Activated T-cell treated with anti-CD3 and anti-CD28 coated beads, Interleukin-2, amount 50 U/mL, for 72 hours (primary cell): ENCODE data around the gene ROR1. TPM values are rescaled to one million over a fixed set of nuclear protein-coding genes. Genes with fewer than 3 reads are reported as not detected.
"Not testable (repeated sequence)": the region's sequence is repeated elsewhere in the genome, so short reads cannot be mapped to it uniquely, and the experiment has no call there.

Experiments used
- ATAC-seq, 2 donors: fragments of 150-1000 bp; cut with Tn5 transposase; replicated peaks in 1 of 2; 2 replicates each; pipeline ENCODE4 v1.10.0; 2021; ENCODE audit warnings: moderate library complexity in 2 of 2, mild to moderate bottlenecking in 1 of 2
- DNase-seq, 2 donors: peaks; one replicate each; pipeline ENCODE4 v3.0.0; 2021 to 2022; ENCODE audit warnings: mixed read lengths in 1 of 2
- H3K27ac Mint-ChIP-seq: one replicate; pipeline ENCODE4 v1.8.0; 2022; ENCODE audit warnings: mild to moderate bottlenecking, moderate library complexity, mixed read lengths
- H3K27me3 Mint-ChIP-seq: one replicate; pipeline ENCODE4 v1.8.0; 2022; ENCODE audit warnings: low read depth, mixed read lengths
- H3K36me3 Mint-ChIP-seq, 2 donors: one replicate each; pipeline ENCODE4 v1.8.0; 2022; ENCODE audit warnings: mixed read lengths in 2 of 2, mild to moderate bottlenecking in 1 of 2; ENCODE audit not compliant: insufficient read depth in 2 of 2
- H3K4me1 Mint-ChIP-seq: one replicate; pipeline ENCODE4 v1.8.0; 2022; ENCODE audit warnings: low read depth, mixed read lengths
- H3K4me3 Mint-ChIP-seq, 2 donors: one replicate each; pipeline ENCODE4 v1.8.0; 2022; ENCODE audit warnings: mild to moderate bottlenecking in 2 of 2, mixed read lengths in 2 of 2, moderate library complexity in 2 of 2
- H3K9me3 Mint-ChIP-seq, 2 donors: one replicate each; pipeline ENCODE4 v1.8.0; 2022; ENCODE audit warnings: mixed read lengths in 2 of 2
- total RNA-seq, 2 donors: library from RNA; stranded (reverse); gene quantifications; one replicate each; pipeline ENCODE4 v1.2.3, GENCODE V29; 2022

The ROR1 gene
- total RNA-seq, 2 donors from 2014 or later = 0.19 TPM; not detected in 1

DNA sequence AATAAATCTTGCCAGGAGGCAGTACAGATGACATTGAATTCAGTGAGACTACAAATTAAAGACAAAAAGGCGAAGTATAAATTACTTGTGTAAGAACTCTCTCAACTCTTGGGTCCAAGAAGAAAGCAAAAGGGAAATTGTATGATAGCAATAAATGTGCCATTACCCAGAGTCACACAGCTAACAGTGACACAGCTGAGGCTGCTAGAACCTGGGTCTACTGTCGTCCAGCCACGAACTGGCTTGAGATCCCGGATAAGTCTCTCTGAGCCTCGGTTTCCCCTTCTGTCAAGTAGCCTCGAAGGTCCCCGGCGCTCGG is 362 bp upstream of the ROR1 start:
- Mint-ChIP-seq H3K27ac (no peak overlapping the region), H3K9me3 (no peaks in the 10 kb centered on the region), H3K27me3 (peaks cover 50% of the 10 kb centered on the region), H3K4me1 (peaks cover 23% of the 10 kb centered on the region), H3K4me3 (peak overlapping the region; percentile 62 to 91), H3K36me3 (peaks cover 0 to 1% of the 10 kb centered on the region in 2 donors)
- DNase-seq (no peak), ATAC-seq (peak; percentile 50 to 58)

DNA sequence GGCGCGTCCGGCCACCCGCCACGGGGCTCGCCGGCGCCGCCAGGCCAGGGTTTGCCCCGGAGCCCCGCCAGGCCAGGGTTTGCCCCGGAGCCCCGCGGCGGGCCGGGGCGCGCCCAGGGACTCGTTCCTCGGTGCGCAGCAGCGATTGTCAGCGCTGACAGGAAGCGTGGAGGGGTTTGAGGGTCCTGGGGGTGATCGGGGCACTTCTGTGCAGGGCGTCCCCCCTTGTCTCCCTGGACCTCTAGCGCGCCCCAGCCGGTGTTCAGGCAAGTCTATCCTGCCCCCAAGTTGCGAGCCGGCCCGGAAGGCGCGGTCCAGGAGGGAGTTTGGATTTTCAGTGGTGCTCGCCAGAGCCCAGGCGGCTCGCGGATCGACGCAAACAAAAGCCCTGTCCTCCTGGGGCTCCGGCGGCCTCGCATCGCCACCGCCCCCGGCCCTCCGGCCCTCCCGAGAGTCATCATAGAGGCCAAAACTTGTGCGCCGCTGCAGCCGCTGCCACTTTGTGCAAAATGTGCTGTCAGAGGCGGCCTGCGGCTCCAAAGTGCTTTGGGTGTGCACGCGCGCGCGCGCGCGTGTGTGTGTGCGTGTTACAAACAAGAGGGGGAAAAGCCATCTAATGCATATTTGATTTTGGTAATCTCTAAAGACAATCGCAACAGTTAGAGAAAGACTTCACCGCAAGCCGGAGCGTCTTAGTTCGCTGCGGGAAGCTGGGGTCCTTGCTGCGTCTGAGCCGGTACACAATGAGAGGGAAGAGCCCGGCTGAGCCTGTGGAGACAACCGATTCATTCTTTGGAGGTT is 1.0 kb downstream of the ROR1 start:
- H3K27ac Mint-ChIP-seq = no peak overlapping the region
- peaks cover 0 to 1% of the 10 kb centered on the region in 2 donors for H3K36me3 Mint-ChIP-seq
- H3K27me3 Mint-ChIP-seq = peaks cover 60% of the 10 kb centered on the region
- H3K9me3 Mint-ChIP-seq = no peaks in the 10 kb centered on the region
- ATAC-seq = peak; percentile 16 to 33
- peaks cover 23% of the 10 kb centered on the region for H3K4me1 Mint-ChIP-seq
- peak overlapping the region; percentile 62 to 75 for H3K4me3 Mint-ChIP-seq
- peak; percentile 8 to 9 for DNase-seq

DNA sequence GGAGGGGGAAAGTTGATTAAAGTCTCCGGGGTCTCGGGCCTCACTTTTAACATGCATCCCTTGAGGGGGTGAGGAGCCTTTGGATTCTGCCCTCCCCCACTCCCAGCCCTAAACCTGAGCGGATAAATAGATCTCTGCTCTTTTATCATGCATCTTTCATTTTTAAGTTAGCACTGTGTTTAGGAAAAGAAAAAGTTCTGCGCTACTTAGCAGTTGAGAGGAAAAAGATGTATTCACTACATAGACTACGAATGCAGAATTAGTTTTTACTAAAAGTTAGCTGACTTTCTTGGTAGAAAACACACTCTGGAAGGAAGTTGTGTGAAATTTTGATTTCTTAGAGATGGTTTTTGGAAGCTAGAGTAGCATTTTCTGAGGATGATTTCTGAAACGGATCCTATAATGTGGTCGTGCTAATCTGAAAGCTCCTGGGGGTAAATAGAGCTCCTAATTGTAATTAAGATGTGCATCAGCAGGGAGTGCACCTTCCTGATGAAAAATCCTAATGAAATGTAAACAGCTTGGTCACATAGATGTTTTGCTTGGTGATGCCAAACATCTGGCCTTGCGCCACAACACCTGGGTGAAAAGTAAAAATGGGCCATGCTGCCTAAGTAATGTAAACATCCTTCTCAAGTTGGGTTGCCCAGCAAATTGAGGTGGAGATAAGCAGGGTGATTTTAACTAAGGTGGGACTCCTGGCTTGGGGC is 1.8 kb downstream of the ROR1 start:
- H3K9me3 Mint-ChIP-seq = no peaks in the 10 kb centered on the region
- no peak for ATAC-seq
- DNase-seq = no peak

DNA sequence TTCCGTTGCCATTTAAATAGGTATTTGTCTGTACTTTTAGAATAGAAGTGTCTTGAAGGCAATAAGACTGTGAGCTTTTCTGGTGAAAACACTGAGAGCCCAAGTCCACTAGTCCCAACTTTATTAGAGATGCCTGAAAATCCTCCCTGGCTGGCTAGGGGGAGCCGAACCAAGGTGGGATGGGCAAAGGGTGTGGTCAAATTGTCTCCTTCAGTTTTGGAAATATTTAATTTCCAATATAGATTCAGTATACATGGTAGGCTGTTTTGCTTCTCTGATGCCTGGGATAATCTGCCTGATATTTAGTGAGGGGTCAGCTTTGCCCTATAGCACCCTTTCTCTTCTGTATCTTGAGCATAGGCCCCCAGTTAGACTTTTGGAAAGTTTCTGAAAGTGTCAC is 3.5 kb downstream of the ROR1 start:
- Mint-ChIP-seq H3K27ac (no peak overlapping the region), H3K9me3 (no peaks in the 10 kb centered on the region), H3K27me3 (peaks cover 68% of the 10 kb centered on the region), H3K36me3 (peaks cover 0 to 1% of the 10 kb centered on the region in 2 donors), H3K4me3 (no peak overlapping the region), H3K4me1 (peaks cover 23% of the 10 kb centered on the region)
- ATAC-seq = no peak
- no peak for DNase-seq

More for the DNA sequence above, 1.8 kb downstream of the ROR1 start:
- Mint-ChIP-seq H3K36me3 (peaks cover 0 to 1% of the 10 kb centered on the region in 2 donors), H3K27ac (no peak overlapping the region), H3K27me3 (peaks cover 66% of the 10 kb centered on the region), H3K4me1 (peaks cover 23% of the 10 kb centered on the region), H3K4me3 (peak overlapping the region; percentile 62 to 75)

DNA sequence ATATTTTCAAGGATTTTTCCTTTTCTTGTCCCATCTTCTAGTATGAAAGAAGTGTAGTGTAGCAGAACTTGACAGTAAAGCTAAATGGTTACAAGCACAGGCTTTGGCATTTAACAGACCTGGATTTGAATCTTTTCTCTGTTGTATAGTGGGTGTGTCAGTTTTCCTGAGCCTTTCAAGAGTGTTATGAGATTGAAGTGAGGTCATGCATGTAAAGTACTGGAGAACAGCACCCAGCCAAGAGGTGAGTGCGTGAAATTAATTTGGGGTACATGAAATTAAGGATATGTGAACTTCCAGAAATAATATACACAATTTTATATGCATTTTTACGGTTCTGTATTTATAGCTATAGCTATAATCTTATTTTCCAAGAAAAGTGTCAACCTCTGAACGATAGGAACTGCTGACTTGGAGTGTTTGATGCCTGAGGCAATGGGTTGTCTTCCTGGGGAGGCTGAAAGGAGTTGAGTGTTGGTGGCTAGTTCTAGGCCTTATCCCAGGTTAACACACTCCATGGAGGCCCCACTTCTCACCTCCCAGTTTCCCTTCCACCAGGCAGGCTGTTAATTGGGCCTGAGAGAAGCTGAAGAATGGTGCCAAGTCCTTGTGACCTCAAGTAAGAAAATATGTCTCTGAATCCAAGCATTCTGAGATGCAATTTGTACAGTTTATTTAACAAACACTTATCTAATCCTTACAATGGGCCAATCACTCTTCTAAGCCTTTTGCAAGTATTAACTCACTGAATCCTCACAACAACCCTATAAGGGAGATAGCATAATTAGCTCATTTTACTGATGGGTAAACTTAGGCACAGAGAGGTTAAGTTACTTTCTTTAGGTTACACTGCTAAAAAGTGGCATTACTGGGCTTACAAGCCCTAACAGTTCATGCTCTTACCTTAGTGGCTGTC is 4.4 kb downstream of the ROR1 start:
- H3K27ac Mint-ChIP-seq = no peak overlapping the region
- no peak for DNase-seq
- H3K4me3 Mint-ChIP-seq = no peak overlapping the region
- peaks cover 15% of the 10 kb centered on the region for H3K4me1 Mint-ChIP-seq
- H3K27me3 Mint-ChIP-seq = peaks cover 67% of the 10 kb centered on the region
- no peak for ATAC-seq
- no peaks in the 10 kb centered on the region for H3K9me3 Mint-ChIP-seq
- H3K36me3 Mint-ChIP-seq = no peaks in the 10 kb centered on the region

DNA sequence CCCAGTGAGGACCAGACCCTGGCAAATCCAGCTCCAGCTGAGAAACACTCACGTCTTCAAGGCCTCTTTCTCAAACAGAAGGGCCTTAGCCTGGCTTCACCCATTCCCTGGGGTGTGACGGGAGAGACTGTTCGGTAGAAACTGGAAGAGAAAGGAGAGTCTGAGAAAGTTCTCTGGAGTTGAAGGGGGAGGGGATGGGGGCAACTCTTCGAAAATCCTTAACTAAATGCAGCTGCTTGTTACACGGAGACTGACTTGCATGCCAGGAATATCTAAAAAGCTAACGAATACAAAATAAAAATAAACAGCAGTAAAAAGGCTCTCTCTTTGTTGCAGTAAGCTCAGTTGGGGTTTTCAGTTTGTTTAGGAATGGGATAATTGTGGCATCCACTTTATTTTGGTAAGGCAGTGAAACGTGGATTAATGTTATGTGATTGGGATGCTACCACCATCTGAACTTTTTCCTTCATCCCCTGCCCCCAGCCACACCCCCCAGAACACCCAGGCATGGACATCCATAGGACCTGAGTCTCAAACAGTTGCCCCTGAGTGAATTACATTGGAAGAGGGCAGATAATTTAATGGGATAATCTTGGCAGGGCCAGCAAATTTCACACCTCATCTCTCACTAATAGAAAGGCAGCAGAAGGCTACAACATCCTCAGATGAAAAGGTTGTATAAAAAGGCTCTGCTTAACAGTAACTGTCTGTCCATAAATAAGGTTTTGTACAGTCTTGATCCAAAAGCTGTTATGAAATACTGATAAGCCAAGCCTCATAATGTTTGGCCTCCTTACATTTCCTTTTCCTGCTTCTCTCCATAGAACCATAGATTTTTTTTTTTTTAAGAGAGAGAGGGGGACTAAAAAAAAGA is 5.8 kb downstream of the ROR1 start:
- peaks cover 9% of the 10 kb centered on the region for H3K4me1 Mint-ChIP-seq
- no peaks in the 10 kb centered on the region for H3K36me3 Mint-ChIP-seq
- peaks cover 58% of the 10 kb centered on the region for H3K27me3 Mint-ChIP-seq
- H3K27ac Mint-ChIP-seq = no peak overlapping the region
- ATAC-seq = no peak
- H3K4me3 Mint-ChIP-seq = no peak overlapping the region
- no peak for DNase-seq
- H3K9me3 Mint-ChIP-seq = no peaks in the 10 kb centered on the region

DNA sequence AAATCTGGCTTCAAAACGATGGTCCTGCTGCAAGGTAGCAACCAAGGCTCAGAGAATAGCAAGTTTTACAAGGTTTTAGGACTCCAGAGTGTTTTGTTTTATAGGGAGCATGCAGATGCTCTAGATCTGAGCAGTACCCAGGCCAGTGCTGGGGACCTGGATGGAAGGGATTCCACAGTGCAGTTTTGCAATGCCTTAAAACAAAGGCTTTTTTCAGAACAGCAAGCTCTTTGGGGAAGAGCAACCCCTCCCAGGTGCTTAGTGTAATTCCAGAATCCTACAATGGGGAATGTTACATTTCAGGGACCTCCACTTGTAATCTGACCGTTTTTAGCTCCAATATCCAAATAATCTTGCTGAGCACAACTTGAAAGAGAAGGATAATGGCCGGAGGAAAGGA is 6.7 kb downstream of the ROR1 start:
- H3K27ac Mint-ChIP-seq = no peak overlapping the region
- H3K9me3 Mint-ChIP-seq = no peaks in the 10 kb centered on the region
- H3K4me3 Mint-ChIP-seq = no peak overlapping the region
- H3K36me3 Mint-ChIP-seq = no peaks in the 10 kb centered on the region
- H3K27me3 Mint-ChIP-seq = peaks cover 49% of the 10 kb centered on the region
- ATAC-seq (no peak), DNase-seq (no peak)
- peaks cover under 1% of the 10 kb centered on the region for H3K4me1 Mint-ChIP-seq

DNA sequence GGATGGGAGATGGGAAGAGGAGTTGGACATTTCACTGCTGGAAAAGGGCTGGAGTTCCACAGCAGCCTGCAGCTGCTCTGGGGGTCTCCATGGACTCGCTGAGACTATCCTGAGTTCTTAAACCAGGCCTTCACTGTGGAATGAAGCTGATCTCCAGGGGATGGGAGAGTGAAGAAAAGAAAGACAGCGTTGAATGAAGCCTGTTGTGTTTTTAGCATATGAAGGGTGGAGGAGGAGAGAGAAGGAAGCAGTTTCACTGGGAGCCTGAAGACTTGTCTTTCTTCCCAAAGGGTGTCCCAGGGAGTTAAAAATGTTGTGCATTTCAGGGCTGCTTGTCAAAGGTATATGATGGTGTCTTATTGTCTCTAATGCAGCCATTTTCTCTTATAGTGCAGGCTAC is 9.2 kb downstream of the ROR1 start:
- no peaks in the 10 kb centered on the region for H3K9me3 Mint-ChIP-seq

DNA sequence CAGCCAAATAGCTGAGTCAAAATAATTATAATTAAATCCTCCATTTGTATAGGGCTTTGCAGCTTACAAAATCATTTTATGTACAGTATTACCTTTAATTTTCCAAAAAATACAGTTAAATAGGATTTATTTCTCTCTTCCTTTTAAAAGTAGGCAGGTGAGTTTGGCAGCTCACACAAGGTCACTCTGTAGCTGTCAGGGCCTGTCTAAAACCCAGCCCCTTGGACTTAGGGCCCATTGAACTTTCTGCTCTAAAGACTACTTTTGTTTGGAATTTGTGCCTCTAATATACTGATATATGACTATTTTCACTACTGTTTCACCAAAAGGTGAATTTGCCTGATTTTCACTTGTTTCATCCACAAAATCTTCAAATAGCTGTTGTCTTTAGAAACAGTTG is 10.3 kb downstream of the ROR1 start:
- Mint-ChIP-seq H3K36me3 (no peaks in the 10 kb centered on the region), H3K4me3 (no peak overlapping the region), H3K4me1 (no peaks in the 10 kb centered on the region), H3K27ac (no peak overlapping the region), H3K27me3 (peaks cover 29% of the 10 kb centered on the region), H3K9me3 (no peaks in the 10 kb centered on the region)
- DNase-seq (no peak), ATAC-seq (no peak)

More for the DNA sequence above, 9.2 kb downstream of the ROR1 start:
- Mint-ChIP-seq H3K36me3 (no peaks in the 10 kb centered on the region), H3K4me1 (no peaks in the 10 kb centered on the region), H3K27me3 (peaks cover 32% of the 10 kb centered on the region), H3K27ac (no peak overlapping the region), H3K4me3 (no peak overlapping the region)
- no peak for DNase-seq
- ATAC-seq = no peak

DNA sequence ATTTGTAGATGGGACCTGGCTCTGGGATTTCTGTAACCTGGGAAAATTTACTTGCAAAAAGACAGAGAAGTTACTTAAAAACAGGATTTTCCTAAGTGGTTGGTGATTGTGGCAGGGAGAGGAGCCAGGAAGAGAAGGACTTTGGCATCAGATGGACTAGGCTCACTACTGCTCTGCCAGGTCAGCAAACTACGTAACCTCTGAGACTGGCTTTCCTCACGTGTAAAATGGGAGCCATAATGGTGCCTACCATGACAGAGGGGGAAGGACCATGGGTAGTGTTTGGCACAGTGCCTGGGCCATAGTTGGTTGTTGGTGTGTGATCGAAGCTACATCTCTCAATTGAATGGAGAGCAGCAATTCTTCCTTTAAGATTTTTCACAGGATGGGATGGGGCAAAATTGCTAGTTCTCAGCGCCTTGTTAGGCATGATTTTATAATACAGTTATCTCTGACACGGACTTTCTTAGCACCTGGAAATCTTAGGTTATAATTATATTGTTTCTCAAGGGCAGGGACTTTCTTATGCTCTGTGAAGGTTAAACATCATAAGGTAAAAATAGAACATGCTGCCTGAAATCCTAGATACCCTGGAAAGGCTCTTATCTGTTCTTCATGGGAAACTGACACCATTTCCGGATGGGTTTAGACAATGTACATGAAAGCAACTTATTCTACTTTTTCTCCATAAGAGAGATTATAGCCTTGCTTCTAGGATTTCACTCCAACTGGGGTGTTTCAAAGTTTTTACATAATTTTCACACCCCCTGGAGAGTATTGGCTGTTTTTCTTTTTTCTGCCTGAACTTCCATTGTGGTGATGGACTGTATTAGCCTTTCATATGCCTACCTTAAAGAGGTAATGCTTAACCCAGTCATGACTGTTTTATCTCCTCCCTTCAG is 10.9 kb downstream of the ROR1 start:
- H3K4me1 Mint-ChIP-seq = no peaks in the 10 kb centered on the region
- no peak for ATAC-seq
- H3K4me3 Mint-ChIP-seq = no peak overlapping the region
- DNase-seq = no peak
- no peaks in the 10 kb centered on the region for H3K9me3 Mint-ChIP-seq
- no peaks in the 10 kb centered on the region for H3K36me3 Mint-ChIP-seq
- no peak overlapping the region for H3K27ac Mint-ChIP-seq
- peaks cover 23% of the 10 kb centered on the region for H3K27me3 Mint-ChIP-seq

DNA sequence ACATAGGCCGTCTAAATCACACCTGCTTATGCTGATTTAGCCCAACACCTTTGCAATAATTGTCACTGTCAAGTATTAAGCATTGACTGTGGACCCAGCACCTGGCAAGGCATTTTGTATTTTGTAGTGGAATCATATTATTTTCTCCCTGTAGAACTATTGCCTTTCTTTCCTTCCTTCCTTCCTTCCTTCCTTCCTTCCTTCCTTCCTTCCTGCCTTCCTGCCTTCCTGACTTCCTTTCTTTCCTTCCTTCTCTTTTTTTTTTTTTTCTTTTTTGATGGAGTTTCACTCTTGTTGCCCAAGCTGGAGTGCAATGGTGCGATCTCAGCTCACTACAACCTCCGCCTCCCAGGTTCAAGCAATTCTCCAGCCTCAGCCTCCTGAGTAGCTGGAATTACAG is 13.5 kb downstream of the ROR1 start:
- H3K9me3 Mint-ChIP-seq, DNase-seq, H3K27me3 Mint-ChIP-seq, ATAC-seq, H3K4me1 Mint-ChIP-seq, H3K36me3 Mint-ChIP-seq, H3K4me3 Mint-ChIP-seq, H3K27ac Mint-ChIP-seq: not testable (repeated sequence)
